Glutamatergic neuron (in vitro differentiated cells): Measurements from ENCODE around the gene REXO1. TPM values are rescaled to one million over a fixed set of nuclear protein-coding genes. Genes with fewer than 3 reads are reported as not detected.
A peak's percentile ranks its signal among the peaks of the same experiment; 100 is the strongest.

Source experiments
- DNase-seq: peaks from one replicate; pipeline ENCODE4 v3.0.0; 2022
- H3K27ac Mint-ChIP-seq: one replicate; pipeline ENCODE4 v1.8.0; 2020; ENCODE audit warnings: mild to moderate bottlenecking, mixed read lengths, inconsistent platforms; ENCODE audit not compliant: unreplicated experiment
- H3K27me3 Mint-ChIP-seq: one replicate; pipeline ENCODE4 v1.8.0; 2020; ENCODE audit warnings: mild to moderate bottlenecking, moderate library complexity, mixed read lengths, inconsistent platforms; ENCODE audit not compliant: unreplicated experiment
- H3K36me3 Mint-ChIP-seq: one replicate; pipeline ENCODE4 v1.8.0; 2020; ENCODE audit warnings: mild to moderate bottlenecking, mixed read lengths, inconsistent platforms; ENCODE audit not compliant: unreplicated experiment
- H3K4me1 Mint-ChIP-seq: one replicate; pipeline ENCODE4 v1.8.0; 2020; ENCODE audit warnings: mild to moderate bottlenecking, low read depth, mixed read lengths, inconsistent platforms; ENCODE audit not compliant: unreplicated experiment
- H3K4me3 Mint-ChIP-seq: one replicate; pipeline ENCODE4 v1.8.0; 2020; ENCODE audit warnings: mild to moderate bottlenecking, mixed read lengths, inconsistent platforms; ENCODE audit not compliant: unreplicated experiment
- H3K9me3 Mint-ChIP-seq: one replicate; pipeline ENCODE4 v1.8.0; 2020; ENCODE audit warnings: mild to moderate bottlenecking, moderate library complexity, mixed read lengths, inconsistent platforms; ENCODE audit not compliant: unreplicated experiment
- CTCF ChIP-seq: fragments of 200-600 bp; sonication (generic); IDR thresholded peaks from one replicate; pipeline ENCODE4 v1.5.0; 2021; ENCODE audit not compliant: partially characterized antibody, unreplicated experiment
- total RNA-seq: library from RNA; stranded (reverse); fragmentation: NEBNext Ultra II Directional; extraction: Animal tissue kit (Norgen Biotek cat#: 25700); gene quantifications from one replicate; pipeline ENCODE4 v1.2.1, GENCODE V29; 2021; ENCODE audit not compliant: unreplicated experiment

REXO1 gene
- total RNA-seq, 1 donor from 2014 or later = 65.7 TPM

- peak; percentile 77 for DNase-seq
- H3K9me3 Mint-ChIP-seq = peaks cover 7% of the 10 kb centered on the region
- peaks cover 18% of the 10 kb centered on the region for H3K36me3 Mint-ChIP-seq
- H3K27me3 Mint-ChIP-seq = peaks cover 30% of the 10 kb centered on the region
- no peak overlapping the region for H3K27ac Mint-ChIP-seq
- TF ChIP-seq CTCF = no peak
- no peak overlapping the region for H3K4me3 Mint-ChIP-seq
- peaks cover 13% of the 10 kb centered on the region for H3K4me1 Mint-ChIP-seq
Observed at GRCh38 chr19:1769645-1769985, 78.7 kb downstream of the REXO1 start.

DNA sequence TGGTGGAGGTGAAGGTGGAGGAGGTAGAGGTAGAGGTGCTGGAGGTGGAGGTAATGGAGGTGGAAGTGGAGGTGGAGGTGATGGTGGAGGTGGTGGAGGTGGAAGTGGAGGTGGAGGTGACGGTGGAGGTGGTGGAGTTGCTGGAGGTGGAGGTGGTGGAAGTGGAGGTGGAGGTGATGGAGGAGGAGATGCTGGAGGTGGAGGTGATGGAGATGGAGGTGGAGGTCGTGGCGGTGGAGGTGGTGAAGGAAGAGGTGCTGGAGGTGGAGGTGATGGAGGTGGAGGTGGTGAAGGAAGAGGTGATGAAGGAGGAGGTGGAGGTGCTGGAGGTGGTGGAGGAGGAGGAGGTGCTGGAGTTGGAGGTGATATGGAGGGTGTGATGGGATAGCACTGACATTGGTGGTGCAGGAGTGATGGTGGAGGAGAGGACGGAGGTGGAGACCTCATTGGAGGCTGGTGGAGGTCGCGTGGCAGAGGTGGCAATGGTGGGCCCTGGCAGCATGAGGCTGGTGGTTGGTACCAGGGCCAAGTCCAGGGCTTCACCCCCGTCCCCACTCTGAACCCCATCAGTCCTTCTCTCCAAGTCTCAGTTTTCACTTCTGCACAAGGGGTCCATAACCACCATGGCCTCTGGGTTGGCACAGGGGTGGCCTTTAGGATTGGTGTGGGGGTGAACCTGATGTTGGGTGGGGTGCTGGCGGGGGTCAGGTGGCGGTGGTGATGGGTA lies 79.2 kb downstream of the REXO1 start:
- peaks cover 18% of the 10 kb centered on the region for H3K36me3 Mint-ChIP-seq
- TF ChIP-seq CTCF = no peak

GRCh38 chr19:1768248-1768647 lies 80.0 kb downstream of the REXO1 start:
- peaks cover 32% of the 10 kb centered on the region for H3K27me3 Mint-ChIP-seq
- H3K4me3 Mint-ChIP-seq = no peak overlapping the region
- H3K27ac Mint-ChIP-seq = no peak overlapping the region
- peak; percentile 80 for DNase-seq
- H3K36me3 Mint-ChIP-seq = peaks cover 18% of the 10 kb centered on the region
- H3K4me1 Mint-ChIP-seq = peaks cover 18% of the 10 kb centered on the region
- no peak for TF ChIP-seq CTCF
- H3K9me3 Mint-ChIP-seq = peaks cover 10% of the 10 kb centered on the region

More for the DNA sequence above, 79.2 kb downstream of the REXO1 start:
- H3K27me3 Mint-ChIP-seq = peaks cover 28% of the 10 kb centered on the region
- DNase-seq = no peak
- no peak overlapping the region for H3K27ac Mint-ChIP-seq
- H3K4me1 Mint-ChIP-seq = peaks cover 14% of the 10 kb centered on the region
- no peak overlapping the region for H3K4me3 Mint-ChIP-seq
- H3K9me3 Mint-ChIP-seq = peaks cover 5% of the 10 kb centered on the region

GRCh38 chr19:1767464-1767933 lies 80.8 kb downstream of the REXO1 start:
- peaks cover 31% of the 10 kb centered on the region for H3K27me3 Mint-ChIP-seq
- H3K27ac Mint-ChIP-seq = no peak overlapping the region
- H3K36me3 Mint-ChIP-seq = peaks cover 17% of the 10 kb centered on the region
- H3K9me3 Mint-ChIP-seq = peaks cover 6% of the 10 kb centered on the region
- peak; percentile 83 for DNase-seq
- H3K4me3 Mint-ChIP-seq = no peak overlapping the region
- H3K4me1 Mint-ChIP-seq = peaks cover 13% of the 10 kb centered on the region
- peak; percentile 97 for TF ChIP-seq CTCF

DNA sequence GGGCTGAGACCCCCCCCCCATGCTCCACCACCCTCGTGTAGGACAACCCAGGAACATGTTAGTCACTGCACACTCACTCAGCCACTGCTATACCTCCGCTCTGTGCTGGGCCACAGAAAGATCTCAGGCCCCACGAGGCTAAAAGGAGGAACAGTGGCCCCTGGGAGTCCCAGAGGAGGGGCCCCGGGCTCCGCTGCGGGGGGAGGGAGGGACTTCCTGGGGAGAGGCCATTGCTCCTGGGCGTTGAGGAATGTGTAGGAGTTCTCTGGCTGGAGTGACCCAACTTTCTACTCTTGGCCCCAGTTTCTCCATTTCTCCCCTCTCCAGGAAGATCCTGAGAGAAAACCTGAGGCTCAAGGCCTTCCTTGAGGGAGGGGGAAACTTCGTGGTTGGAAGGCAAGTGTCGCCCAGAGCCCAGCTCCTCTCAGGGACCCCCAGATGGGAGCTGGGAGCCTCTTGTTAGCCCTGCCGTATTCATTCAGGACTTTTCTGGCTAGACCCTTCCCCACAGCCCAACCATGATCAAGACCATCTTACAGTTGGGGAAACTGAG lies 81.4 kb downstream of the REXO1 start:
- peaks cover 28% of the 10 kb centered on the region for H3K27me3 Mint-ChIP-seq
- peaks cover 13% of the 10 kb centered on the region for H3K4me1 Mint-ChIP-seq
- H3K36me3 Mint-ChIP-seq = peaks cover 14% of the 10 kb centered on the region
- no peak for DNase-seq
- H3K9me3 Mint-ChIP-seq = peaks cover 6% of the 10 kb centered on the region
- H3K4me3 Mint-ChIP-seq = no peak overlapping the region
- H3K27ac Mint-ChIP-seq = no peak overlapping the region
- TF ChIP-seq CTCF = no peak
